ENCODE results near the gene PDE6D. TPM values are rescaled to one million over a fixed set of nuclear protein-coding genes. Genes with fewer than 3 reads are reported as not detected.
"Not testable (repeated sequence)": the region's sequence is repeated elsewhere in the genome, so short reads cannot be mapped to it uniquely, and the experiment has no call there.

PDE6D gene
- total RNA-seq, 2 donors from 2014 or later = 16.6 to 18.8 TPM

DNA sequence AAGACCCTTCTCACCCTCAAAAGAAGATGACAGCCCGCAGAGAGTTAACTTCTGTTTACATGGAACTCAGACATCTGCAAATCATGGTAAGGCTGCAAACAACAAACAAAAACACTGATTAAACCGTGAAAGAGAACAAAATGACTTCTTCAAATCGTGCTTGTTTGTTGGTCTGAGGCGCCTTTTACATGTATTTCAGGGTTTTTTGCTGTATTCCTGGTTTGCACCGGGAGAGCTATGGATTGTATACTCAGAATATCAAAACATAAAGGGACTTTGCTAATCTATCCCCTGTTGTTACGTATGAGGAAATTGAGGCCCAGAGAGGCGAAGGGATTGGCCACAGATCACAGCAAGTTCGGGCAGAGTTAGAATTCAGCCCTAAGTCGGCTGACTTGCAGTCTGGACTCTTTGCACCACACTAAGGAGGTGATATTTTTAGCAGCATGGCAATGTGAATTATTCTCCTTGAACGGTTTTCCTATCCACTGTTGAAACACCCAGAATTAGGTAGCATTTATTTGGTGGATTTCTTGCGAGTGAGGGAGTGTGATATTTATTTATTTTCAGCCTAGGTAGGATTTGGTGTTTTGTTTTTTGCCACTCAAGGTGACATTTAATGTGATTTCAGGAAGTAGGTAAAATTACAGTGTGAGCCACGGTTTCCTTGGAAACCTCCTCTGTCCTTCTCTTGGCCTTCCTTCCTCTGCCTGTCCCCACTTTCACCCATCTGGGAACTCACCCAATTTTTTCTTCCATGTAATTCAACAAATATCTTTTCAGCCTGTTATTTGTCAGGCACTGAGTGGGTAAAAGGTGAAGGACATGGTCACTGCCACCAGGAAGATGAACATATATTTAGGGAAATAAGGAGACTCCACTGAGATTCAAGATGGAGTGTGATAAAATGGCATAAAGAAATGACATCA lies 980 bp upstream of the PDE6D start:
- intact Hi-C loops (cut with DNase I) = no loop called here
- ATAC-seq (peak in 1 of 2 donors; percentile 10), DNase-seq (no peak)

DNA sequence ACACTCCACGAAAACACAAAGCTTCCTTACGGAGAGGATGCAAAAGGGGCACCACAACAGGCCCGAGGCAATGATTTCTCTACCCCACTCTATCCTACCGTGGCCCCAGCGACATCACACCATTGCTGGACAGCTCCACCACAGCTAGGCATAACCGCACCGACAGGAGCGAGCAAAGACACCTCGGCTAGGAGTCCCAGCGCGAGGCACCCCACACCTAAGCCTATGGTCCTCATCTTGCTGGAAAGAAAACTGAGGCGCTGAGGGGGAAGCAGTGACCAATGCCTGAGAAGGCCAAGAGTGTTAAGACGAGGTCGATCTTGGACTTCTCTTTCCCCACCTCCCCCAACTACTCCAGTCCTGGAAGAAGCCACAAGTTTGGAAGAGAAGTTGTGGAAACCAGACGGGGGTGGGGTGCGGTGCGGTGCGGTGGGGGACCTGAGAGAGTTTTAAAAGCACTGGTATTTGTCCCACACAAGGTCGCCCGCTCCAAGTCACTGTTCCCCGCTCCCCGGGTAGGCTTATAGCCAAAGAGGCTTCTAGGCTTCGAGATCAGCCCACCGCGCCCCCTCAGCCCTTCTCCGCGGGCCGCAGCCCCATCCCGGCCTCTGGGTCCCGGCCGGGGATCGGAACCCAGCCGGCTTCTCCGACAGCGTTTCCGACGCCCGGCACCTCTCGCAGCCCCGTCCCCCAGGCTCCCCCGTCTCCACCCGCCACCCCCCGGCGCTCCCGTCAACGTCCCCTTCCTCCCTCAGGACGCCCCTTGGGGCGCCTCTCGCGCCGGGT lies 766 bp downstream of the PDE6D start:
- ATAC-seq = no peak
- no peak for DNase-seq
- intact Hi-C loops (cut with DNase I) = no loop called here

DNA sequence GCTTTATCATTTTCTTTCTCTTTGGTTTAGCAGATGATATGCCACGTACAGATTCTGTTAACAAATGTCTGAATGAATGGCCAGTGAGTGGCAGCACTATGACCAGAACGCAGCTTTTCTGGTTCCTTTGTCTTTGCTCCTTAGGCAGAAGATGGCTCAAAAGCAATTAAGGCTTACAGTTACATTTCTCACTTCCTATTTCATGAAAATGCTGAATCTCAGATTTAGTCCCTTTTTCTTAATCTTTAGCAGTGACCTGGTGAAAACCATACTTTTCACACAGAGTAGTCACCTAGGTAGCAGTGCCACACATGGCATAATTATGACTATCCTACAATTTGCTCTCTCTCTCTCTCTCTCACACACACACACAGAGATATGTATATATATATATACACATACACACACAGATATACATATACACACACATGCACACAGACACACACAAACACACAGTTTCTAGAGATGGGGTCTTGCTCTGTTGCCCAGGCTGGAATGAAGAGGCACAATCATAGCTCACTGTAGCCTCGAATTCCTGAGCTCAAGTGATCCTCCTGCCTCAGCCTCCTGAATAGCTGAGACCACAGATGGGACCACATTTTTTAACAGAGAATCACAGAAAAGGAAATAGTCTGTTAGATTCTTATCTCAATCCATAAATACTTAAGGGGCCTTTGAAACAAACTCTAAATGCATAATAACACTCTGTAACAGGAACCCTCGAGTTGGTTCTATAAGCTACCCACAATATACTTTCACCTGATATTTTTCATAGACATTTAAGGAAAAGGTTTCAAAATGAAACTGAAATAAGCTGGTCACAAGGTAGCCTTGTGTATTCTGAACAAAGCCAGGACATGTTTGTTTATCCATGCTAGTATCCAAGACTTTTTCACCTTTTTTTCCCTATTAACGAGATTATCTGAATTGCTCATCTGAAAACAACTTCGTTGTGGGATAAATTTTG lies 11.6 kb downstream of the PDE6D start:
- ATAC-seq (no peak), DNase-seq (no peak)
- intact Hi-C loops (cut with DNase I) = no loop called here

DNA sequence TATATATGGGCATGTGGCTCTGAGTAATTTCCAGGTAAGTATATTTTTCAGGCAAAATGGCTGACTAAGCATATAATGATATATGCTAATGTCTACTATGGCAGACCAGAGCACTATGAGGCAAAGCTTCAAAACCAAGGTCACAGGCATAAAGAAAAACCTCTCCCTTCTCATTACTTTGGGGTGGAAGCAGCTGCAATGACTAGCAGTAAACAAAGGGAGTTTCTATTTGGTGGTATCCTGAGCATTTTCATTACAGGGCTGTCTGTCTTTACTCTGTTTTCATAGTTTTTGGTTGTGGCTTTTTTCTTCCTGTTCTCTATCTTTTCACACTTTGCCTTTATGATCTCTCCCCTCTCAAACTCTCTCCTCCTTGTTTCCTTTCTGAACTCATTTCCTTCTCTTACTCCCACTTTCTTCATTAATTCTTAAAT lies 15.6 kb downstream of the PDE6D start:
- intact Hi-C loops (cut with DNase I) = no loop called here
- ATAC-seq = no peak
- no peak for DNase-seq

DNA sequence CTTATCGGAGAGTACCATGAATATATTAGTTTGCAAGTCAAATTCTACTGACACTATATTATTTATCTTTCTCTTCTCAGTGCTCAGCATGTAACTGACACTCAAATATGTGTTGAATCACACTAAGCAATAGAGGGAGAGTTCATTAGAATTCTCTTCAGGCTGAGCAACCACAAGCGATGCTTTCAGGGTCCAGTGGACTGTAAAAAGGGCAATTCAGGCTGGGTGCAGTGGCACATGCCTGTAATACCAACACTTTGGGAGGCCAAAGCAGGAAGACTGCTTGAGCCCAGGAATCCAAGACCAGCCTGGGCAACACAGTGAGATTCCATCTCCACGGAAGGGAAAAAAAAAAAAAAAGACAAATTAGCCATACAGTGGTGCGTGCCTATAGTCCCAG lies 16.3 kb downstream of the PDE6D start:
- no peak for ATAC-seq
- intact Hi-C loops (cut with DNase I) = no loop called here

DNA sequence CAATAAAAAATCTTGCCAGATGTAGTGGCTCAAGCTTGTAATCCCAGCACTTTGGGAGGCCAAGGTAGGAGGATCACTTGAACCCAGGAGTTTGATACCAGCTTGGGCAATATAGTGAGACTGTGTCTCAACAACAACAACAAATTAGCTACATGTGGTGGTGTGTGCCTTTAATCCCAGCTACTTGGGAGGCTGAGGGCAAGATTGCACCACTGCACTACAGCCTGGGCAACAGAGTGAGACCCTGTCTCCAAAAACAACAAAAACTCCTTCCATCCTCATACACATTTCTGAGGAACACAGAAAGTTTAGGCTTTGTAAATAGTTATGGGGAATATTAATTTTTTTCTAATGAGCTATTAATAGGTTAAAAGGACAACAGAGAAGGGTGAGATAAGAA lies 17.0 kb downstream of the PDE6D start:
- no peak for ATAC-seq

More for the DNA sequence above, 16.3 kb downstream of the PDE6D start:
- DNase-seq = no peak

DNA sequence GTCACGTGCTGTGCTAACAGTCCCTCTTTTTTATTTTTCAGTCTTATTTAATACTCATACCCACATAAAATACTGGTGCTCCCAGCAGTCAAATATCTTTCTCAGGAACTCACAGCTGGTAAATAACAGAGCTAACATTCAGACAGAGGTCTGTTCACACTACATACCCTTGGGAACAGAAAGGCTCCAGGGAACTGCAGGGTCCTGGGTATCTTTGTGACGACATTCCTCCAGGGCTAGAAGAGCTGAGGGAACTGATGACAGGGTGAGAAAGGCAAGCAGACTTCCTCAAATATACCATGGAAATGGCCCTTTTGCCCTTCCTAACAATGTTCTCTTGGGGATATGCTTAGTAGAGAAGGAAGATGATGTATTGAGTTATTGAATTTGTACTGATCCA lies 19.3 kb downstream of the PDE6D start:
- DNase-seq = no peak
- intact Hi-C loops (cut with DNase I) = no loop called here
- no peak for ATAC-seq

More for the DNA sequence above, 17.0 kb downstream of the PDE6D start:
- DNase-seq = no peak
- intact Hi-C loops (cut with DNase I) = no loop called here

DNA sequence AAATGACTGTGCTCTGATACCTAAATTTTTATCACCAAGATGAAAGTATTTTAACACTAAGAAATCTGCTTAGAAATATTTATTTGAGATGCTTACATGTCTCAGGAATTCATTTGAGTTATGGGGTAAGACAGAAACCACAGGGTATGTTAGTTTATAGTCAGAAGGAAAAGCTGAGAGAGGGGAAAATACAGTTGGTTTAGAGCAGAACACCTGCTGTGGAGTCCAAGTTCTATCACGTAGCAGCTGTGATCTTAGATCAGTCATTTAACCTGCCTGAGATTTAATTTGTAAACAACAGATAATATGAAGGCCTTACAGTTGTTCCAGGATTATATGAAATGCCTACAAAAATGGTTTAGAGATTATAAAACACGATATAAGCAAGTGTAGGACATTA lies 29.0 kb downstream of the PDE6D start:
- no peak for ATAC-seq
- intact Hi-C loops (cut with DNase I) = no loop called here
- no peak for DNase-seq

DNA sequence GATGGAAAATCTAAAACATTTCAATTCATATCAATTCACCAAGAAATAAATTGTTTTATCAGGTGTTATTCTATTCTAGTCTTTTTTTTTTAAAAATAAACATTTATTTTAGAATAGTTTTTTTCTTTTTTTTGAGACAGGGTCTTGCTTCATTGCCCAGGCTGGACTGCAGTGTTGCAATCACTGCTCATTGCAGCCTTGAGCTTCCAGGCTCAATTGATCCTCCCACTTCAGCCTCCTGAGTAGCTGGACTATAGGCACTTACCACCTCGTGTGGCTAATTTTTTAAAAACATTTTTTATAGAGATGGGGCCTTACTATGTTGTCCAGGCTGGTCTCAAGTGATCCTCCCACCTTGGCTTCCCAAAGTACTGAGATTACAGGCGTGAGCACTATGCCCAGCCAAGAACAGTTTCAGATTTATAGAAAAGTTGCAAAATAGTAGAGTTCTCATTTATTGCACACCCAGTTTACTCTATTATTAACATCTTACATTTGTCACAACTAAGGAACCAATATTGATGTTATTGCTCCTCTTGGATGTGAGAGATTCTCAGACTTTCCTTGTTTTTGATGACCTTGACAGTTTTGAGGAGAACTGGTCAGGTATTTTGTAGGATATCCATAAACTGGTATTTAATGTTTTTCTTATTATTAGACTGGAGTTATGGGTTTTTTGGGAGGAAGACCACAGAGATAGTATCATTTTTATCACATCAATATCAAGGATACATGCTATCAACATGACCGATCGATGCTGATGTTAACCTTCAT lies 29.9 kb downstream of the PDE6D start:
- intact Hi-C loops (cut with DNase I) = no loop called here
- DNase-seq = no peak
- ATAC-seq = no peak

DNA sequence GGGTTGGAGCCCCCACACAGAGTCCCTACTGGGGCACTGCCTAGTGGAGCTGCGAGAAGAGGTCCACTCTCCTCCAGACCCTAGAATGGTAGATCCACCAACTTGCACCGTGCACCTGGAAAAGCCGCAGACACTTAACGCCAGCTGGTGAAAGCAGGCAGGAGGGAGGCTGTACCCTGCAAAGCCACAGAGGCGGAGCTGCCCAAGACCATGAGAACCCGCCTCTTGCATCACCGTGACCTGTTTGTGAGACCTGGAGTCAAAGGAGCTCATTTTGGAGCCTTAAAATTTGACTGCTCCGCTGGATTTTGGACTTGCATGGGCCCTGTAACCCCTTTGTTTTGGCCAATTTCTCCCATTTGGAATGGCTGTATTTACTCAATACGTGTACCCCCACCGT lies 32.1 kb downstream of the PDE6D start:
- intact Hi-C loops (cut with DNase I); ATAC-seq: not testable (repeated sequence)

DNA sequence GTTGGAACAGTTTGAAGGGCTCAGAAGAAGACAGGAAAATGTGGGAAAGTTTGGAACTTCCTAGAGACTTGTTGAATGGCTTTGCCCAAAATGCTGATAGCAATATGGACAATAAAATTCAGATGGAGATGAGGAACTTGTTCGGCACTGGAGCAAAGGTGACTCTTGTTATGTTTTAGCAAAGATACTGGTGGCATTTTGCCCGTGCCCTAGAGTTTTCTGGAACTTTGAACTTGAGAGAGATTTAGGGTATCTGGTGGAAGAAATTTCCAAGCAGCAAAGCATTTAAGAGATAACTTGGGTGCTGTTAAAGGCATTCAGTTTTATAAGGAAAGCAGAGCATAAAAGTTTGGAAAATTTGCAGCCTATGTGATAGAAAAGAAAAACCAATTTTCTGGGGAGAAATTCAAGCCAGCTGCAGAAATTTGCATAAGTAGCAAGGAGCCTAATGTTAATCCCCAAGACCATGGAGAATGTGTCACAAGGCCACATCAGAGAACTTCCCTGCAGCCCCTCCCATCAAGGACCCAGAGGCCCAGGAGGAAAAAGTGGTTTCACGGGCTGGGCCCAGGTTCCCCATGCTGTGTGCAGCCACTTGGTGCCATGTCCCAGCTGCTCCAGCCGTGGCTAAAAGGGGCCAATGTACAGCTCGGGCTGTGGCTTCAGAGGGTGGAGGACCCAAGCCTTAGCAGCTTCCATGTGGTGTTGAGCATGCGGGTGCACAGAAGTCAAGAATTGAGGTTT lies 32.8 kb downstream of the PDE6D start:
- intact Hi-C loops (cut with DNase I); DNase-seq; ATAC-seq: not testable (repeated sequence)

More for the DNA sequence above, 32.1 kb downstream of the PDE6D start:
- DNase-seq = not testable (repeated sequence)

DNA sequence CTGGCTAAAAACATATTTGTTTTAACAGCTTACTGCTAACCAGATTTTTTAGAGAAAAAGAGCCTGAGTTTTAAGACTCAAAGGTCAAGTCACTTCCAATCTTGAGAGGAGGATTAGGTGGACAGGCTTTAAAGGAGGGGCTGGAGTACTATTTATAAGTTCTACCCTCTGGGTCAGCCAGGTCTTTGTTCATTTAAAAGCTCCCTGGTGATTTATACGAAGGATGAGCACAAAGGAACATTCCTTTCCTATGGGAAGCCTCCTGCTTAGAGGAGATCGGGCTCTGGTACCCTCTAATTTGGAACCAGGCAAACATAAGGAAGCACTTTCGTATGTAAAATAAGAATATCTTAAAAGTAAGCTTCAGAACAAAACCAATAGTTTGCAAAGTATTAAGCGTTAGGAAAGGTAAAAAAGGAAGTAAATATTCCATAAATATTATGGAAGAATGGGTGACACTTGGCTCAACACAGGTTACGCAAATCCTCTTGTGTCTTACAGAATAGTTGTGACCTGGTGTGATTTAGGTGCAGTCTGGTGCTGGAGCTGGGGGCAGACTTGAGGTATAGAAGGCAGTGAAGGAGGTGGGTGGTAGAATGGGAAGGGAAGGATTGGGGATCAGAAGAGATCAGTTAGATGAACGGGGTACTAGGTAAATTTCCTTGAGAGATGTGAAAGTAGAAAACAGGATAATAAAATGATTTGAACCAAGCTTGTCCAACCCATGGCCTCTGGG lies 35.6 kb downstream of the PDE6D start:
- intact Hi-C loops (cut with DNase I) = no loop called here
- ATAC-seq (no peak), DNase-seq (no peak)

DNA sequence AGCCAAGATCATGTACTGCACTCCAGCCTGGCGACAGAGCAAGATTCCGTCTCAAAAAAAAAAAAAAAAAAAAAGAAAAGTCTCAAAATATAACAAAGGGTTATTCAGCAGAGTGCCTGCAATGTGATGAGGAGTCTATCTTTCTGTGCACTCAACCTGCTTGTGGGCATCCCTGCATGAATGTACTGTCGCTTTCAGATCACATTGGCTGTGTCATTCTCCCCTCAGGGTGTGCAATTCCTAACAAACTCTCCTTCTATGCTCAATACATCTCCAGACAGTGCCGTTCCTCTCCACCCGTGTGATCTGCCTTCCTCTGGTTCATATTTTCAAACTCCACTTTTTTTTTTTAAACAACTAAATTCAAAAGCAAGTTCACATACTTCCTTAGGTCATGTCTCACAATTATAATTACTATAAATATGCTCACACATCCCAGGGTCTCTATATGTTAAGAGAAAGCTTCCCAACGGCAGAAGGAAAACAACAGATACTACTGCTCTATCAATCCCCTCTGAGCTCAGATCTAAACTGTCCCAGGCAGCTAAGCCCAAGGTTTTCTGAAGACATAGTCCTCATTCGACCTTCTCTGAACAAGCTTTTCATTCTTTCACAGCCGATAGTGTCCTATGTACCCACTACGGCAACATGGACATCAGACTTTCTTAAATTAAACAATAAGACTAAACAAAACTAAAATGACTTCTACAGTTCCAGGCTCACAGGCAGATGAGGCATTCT lies 37.5 kb downstream of the PDE6D start:
- DNase-seq = no peak
- ATAC-seq = no peak
- intact Hi-C loops (cut with DNase I) = no loop called here

DNA sequence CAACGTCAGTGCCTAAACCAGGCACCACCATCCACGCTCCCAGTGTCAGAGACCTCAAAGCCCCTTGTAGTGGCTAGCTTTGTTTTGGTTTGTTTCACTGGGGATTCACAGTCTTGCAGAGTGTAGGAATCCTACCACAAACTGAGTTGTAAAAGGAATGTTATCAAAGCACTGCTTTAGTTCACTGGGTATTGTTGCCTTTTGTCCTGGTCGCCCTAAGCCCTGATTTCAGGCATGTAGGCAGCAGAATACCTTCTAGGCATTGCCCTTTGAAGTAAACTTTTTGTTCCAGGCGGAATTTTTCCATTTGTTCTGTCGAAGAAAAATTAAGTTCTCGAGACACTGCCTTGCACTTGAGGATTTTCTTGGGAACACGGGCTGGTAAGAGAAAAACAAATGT lies 43.3 kb downstream of the PDE6D start:
- intact Hi-C loops (cut with DNase I) = no loop called here
- no peak for ATAC-seq
- DNase-seq = no peak

DNA sequence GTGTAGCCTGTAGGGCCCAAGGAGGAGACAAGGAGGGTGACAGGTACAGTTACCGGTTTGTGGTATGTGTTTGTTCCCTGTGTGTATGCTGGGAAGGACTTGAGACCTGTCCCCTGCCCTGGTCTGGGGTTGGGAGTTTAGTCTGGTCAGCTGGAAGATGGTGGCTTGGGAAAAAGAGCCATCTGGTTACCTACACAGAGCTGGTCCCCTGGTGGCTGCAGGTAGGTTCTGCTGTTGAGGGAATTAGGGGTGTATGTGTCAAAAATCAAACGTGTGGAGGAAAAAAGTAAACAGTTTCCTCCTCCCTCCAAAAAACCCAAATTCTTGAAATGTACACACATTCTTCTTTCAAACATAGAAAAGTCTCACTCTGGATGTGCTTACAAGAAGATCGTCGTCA lies 48.5 kb downstream of the PDE6D start:
- intact Hi-C loops (cut with DNase I) = no loop called here
- DNase-seq = no peak
- ATAC-seq = no peak

DNA sequence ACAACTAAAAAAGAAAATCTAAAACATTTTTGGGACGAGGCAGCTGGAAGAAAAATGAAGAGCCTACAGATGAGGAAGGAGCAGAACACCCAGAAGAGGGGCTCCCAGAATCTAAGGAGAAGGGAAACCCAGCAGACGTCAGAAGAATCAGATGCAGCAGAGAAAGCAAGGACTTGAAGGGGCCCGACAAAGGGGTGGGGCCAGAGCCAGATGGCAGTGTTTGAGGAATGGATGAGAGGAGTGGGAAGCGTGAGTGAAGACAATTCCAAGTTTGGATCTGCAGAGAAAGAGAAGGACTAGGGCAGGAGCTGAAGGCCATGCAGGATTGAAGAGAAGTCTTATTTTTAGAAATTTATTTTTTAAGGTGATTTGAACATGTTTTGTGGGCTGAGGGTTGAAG lies 53.5 kb downstream of the PDE6D start:
- intact Hi-C loops (cut with DNase I) = no loop called here
- no peak for DNase-seq
- no peak for ATAC-seq

Measured in left cardiac atrium (tissue), 4 donors.